GM23338 (cell line): ENCODE measurements around the gene WDR38.

Experiments
- ZNF114 ChIP-seq: fragments of 250-450 bp; sonication (Bioruptor Pico); IDR thresholded peaks from 2 replicates; pipeline ENCODE4 v1.5.0; 2020; ENCODE audit warnings: mild to moderate bottlenecking, moderate library complexity
- TF ChIP-seq, protein P1 (sequence below), 2 experiments: fragments of 200-600 bp in 1 of 2; sonication (generic) in 1 of 2; conservative IDR thresholded peaks; 2 replicates each; pipeline versions ENCODE4 v1.5.1 to v1.6.1; 2016 to 2017; ENCODE audit warnings: antibody characterized with exemption in 2 of 2, low read depth in 2 of 2, mild to moderate bottlenecking in 2 of 2, moderate library complexity in 1 of 2

DNA sequence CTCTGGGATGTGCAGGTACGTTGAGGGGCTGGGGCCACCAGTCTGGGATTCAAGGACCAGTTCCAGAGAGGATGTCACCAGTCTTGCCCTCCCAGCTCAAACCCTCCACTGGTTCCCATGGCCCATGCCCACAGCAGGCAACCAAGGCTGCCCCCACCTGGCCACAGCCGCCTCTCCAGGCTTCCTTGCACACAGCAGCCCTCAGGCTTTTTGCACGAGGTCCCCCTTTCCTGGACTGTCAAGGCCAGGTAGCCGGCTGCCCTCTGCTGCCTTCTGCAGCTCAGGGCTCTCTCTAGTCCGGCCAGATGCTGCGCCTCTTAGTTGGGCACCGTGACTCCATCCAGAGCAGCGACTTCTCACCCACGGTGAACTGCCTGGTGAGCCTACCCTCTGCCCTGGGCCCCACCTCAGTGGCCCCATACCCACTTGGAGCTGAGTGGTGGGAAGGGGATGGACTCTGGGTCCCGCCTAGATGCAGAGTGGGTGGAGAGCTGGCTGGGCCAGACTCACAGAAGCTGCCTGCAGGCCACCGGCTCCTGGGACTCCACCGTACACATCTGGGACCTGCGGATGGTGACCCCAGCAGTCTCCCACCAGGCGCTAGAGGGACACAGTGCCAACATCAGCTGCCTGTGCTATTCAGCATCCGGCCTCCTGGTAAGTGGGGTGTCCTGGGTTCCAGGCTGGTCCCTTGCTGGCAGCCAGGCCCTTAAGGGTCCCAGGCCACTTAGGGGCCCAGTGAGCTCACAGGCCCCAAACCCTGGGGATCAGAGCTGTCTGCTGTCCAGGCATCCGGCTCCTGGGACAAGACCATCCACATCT lies 2.9 kb downstream of the WDR38 start:
- no peak for TF ChIP-seq ZNF114 (CRISPR knock-in tag)
- TF ChIP-seq, protein P1, sequence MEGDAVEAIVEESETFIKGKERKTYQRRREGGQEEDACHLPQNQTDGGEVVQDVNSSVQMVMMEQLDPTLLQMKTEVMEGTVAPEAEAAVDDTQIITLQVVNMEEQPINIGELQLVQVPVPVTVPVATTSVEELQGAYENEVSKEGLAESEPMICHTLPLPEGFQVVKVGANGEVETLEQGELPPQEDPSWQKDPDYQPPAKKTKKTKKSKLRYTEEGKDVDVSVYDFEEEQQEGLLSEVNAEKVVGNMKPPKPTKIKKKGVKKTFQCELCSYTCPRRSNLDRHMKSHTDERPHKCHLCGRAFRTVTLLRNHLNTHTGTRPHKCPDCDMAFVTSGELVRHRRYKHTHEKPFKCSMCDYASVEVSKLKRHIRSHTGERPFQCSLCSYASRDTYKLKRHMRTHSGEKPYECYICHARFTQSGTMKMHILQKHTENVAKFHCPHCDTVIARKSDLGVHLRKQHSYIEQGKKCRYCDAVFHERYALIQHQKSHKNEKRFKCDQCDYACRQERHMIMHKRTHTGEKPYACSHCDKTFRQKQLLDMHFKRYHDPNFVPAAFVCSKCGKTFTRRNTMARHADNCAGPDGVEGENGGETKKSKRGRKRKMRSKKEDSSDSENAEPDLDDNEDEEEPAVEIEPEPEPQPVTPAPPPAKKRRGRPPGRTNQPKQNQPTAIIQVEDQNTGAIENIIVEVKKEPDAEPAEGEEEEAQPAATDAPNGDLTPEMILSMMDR (conservative IDR thresholded peaks at IDR 0.05; ENCODE audit: low read depth in 2 of 2): peak; percentile 54 to 80
